ENCODE measurements around the gene METTL22.

Gene METTL22

GRCh38 chr16:8669481-8669880 is 48.0 kb downstream of the METTL22 start:
- no peak for DNase-seq

- no peak for DNase-seq
These were observed 48.6 kb downstream of the METTL22 start for GRCh38 chr16:8670014-8670560.

GRCh38 chr16:8673611-8674412 is 52.3 kb downstream of the METTL22 start:
- DNase-seq: peak in 1 of 2 experiments; percentile 10

- DNase-seq: peak; percentile 72 to 76
These were observed 53.0 kb downstream of the METTL22 start, which contains the start of gene ABAT for GRCh38 chr16:8674413-8675022. ABAT (plus strand) TSS chr16:8674617; CDS start chr16:8735740, 61,123 bp downstream.

DNA sequence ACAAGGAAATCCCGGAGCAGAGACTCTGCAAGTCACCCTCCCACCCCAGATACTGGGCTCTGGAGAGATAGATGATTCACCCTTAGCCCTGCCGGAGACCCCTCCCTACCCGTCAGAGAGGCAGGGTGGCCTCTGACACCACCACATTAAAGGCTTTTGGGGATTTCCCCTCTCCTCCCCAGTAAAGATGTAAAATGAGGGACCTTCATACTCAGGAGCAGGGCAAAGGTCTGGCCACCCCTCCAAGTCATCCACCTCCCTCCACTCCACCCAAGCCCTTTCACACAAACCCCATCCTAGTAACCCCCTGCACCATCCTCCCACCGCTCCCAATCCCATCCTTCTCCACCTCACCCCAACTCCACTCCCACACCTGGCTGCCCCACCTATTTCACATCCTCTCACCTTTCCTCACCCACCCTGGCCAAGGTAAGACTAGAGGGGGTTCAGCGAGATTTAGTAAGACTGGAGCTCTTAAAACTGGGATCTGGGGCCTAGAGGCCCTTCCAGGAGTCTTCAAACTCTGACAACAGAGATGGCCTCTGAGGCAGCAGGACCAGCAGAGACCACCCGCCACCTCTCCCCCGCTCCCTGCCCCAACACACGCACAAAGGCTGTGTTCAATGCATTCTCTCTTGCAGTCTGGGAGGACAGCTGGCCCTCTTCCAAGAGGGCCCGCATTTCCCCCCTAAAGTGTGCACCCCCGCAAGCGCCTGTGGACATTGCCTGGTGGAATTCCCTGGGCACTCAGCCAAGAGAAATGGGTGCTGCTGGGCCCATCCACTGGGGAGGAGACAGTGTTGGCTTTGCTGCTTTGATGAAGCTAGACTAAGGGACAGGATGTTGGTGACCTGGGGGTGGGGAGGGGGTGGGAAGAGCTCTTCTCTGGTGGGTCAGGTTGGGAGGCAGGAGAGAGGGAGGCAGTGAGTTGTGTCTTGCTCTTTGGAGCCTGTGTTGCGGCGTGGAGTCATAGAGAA is 54.0 kb downstream of the METTL22 start:
- peak; percentile 59 to 60 for DNase-seq

GRCh38 chr16:8676160-8676547 is 54.7 kb downstream of the METTL22 start:
- DNase-seq: no peak

DNA sequence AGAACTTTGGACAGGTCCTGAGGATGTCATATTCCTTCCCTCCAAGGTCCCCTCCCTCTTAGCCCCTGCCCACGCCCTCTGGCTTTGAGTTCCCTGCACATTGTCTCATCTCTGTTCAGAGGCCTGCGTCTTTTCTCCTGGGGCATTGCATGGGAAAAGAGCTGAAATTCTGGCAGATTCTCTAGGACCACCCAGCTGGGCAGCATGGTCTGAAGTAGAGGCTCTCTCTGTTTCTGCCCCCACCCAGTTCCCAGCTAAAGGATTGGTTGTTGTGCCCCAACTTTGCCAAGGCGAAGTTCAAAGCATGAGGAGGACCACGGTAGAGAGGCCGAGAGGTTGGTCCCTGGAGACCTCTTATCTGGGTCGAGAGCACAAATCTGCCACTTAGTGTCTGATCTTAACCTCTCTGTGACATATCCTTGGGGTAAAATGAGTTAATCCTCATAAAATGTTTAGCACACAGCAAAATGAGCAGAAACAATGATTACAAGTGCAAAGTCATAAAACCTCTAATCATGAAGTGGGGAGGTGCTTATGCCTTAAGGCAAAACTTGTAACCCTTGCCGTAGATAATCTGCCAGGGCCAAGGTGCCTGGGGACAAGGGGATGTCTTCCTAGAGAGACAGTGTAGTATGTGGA is 55.4 kb downstream of the METTL22 start:
- no peak for DNase-seq

GRCh38 chr16:8677481-8677880 is 56.0 kb downstream of the METTL22 start:
- DNase-seq: no peak

- no peak for DNase-seq
These were observed 56.8 kb downstream of the METTL22 start for GRCh38 chr16:8678068-8678927.

DNA sequence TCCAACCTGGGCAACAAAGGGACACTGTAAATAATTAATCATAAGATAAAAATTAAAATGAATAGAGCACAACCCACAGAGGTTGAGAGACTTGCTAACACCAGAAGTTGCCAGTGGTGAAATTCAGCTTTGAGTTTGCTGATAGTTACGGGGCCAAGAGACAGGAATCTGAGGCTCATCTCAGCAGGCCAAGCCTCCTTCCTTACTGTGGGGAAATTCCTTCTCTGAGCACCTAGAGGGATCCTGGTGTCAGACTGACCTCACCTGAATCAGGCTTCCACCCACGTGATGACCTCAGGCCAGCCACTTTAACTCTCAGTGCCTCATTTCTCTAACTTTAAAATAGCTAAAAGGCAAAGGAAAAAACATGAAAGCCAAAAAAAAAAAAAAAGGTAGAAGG is 57.7 kb downstream of the METTL22 start:
- DNase-seq: no peak

GRCh38 chr16:8682551-8683259 is 61.2 kb downstream of the METTL22 start:
- DNase-seq: no peak

GRCh38 chr16:8683640-8684039 is 62.1 kb downstream of the METTL22 start:
- no peak for DNase-seq

DNA sequence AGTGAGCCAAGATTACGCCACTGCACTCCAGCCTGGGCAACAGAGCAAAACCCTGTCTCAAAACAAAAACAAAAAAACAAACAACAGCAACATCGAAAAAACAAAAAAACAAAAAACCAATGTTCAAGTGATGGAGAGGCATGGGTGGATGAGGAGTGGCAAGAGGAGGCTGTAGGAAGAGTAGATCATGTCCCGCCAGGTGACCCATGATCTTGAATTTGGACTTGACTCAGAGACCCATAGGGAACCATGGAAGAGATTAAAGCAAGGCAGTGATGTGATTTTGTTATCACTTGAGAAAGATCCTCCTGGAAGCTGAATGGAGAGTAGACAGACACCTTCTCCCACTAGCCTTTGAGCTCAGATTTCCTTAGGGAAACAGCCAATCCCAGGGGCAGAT is 64.1 kb downstream of the METTL22 start:
- DNase-seq: no peak

DNA sequence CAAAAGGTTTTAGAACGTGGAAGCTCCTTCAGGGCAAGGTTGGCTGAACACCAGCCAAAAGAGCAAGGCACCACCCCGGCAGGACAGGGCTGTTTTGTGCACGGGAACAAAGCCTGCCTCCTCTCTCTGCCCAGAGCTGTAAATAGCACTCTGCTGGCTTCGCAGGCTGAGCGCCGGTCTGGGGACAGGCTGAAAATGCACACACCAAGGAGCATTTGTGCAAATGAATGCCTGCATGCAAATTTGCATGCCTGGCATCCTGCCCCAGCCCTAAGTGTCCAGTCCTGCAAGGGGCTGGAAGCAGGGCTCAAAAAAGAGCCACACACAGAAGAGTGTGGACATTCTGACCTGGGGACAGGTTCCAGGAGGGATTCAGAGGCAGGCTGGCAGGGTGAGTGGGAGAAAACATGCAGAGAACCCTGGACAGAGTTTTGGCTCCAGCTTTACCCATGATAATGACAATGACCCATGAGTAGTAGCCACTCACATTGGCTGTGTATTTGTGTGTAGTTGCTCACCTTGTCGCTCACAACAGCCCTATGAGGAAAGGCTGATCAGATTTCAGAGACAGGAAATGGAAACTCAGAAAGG is 64.6 kb downstream of the METTL22 start:
- no peak for DNase-seq

DNA sequence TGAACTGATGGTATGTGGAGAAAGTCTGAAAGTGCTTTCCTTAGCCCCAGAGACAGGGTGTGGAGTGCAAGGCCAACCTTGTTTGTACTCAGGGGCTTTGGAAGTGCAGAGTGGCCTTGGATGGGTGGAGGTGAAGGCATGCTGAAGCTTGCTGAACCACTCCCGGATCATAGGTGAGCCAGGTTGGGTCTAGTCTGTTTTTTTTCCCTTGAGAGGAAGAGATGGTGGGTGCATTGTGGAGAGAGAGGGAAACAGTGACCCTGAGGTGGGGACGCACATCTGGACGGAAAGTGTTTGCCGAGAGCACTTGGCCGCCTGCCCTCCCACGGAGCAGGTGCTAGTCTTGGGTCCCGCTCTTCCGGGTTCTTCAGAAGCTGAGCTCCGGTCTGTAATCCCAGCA is 65.4 kb downstream of the METTL22 start:
- DNase-seq: no peak

- DNase-seq: no peak
These were observed 68.2 kb downstream of the METTL22 start for GRCh38 chr16:8689686-8690085.

GRCh38 chr16:8691728-8692127 is 70.2 kb downstream of the METTL22 start:
- DNase-seq: no peak

- DNase-seq: no peak
These were observed 73.6 kb downstream of the METTL22 start for GRCh38 chr16:8694795-8695728.

DNA sequence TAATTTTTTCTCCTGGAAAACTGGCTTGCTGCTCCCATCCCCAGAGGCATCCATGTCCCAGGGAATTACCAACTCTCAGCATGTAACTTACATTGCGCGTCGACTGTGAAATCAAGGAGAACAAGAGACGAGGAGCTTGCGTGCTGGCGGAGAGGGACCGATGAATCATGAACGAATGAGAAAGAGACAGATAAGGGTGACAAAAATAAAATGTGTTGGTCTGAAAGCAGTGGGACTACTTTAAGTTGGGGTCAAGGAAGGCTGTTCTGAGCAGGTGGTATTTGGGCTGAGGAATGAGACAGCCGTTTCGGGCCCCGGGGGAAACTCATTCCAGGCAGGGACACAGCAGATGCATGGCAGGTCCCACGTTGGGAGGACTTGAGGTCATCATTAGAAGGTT is 75.4 kb downstream of the METTL22 start:
- DNase-seq: no peak

All from activated CD4-positive, alpha-beta T cell treated with anti-CD3 and anti-CD28 coated beads, Interleukin-2, amount 50 U/mL, for 4 hours (primary cell).